Vagina (tissue), 2 donors: ENCODE data around the gene LPIN2. TPM values are rescaled to one million over a fixed set of nuclear protein-coding genes. Genes with fewer than 3 reads are reported as not detected.

Source experiments
- DNase-seq, 2 donors: peaks; one replicate each; pipeline ENCODE4 v3.0.0-alpha.2; 2017; ENCODE audit errors: extremely low spot score in 2 of 2
- H3K27ac ChIP-seq: fragments of 200-600 bp; sonication (generic); one replicate; pipeline ENCODE4 v1.5.1; 2019
- H3K27me3 ChIP-seq: fragments of 200-600 bp; sonication (generic); one replicate; pipeline ENCODE4 v1.5.1; 2019
- H3K36me3 ChIP-seq, 2 donors: fragments of 200-600 bp; sonication (generic); one replicate each; pipeline ENCODE4 v1.5.1; 2017 to 2019
- H3K4me1 ChIP-seq: fragments of 200-600 bp; sonication (generic); one replicate; pipeline ENCODE4 v1.5.1; 2019
- H3K4me3 ChIP-seq, 2 donors: fragments of 200-600 bp; sonication (generic); 1 replicate in 1 of 2; 2 replicates in 1 of 2; pipeline ENCODE4 v1.5.1; 2016 to 2019
- H3K9me3 ChIP-seq: fragments of 200-600 bp; sonication (generic); one replicate; pipeline ENCODE4 v1.5.1; 2019
- CTCF ChIP-seq, 3 experiments: fragments of 450-650 bp in 2 of 3; fragments of 200-600 bp in 1 of 3; sonication (generic) in 1 of 3; IDR thresholded peaks; one replicate each; pipeline ENCODE4 v1.5.1; 2017 to 2019; ENCODE audit warnings: antibody characterized with exemption in 3 of 3, mild to moderate bottlenecking in 2 of 3, moderate library complexity in 2 of 3
- POLR2A ChIP-seq, 2 donors: fragments of 450-650 bp; IDR thresholded peaks; one replicate each; pipeline ENCODE4 v1.6.1; 2017; ENCODE audit warnings: antibody characterized with exemption in 2 of 2, mild to moderate bottlenecking in 2 of 2, moderate library complexity in 2 of 2
- POLR2AphosphoS5 ChIP-seq, 2 donors: sonication (generic); formaldehyde crosslinking; IDR thresholded peaks; one replicate each; pipeline ENCODE4 v1.9.0; 2017; ENCODE audit warnings: antibody characterized with exemption in 2 of 2, mild to moderate bottlenecking in 2 of 2, low read depth in 1 of 2; ENCODE audit not compliant: insufficient read depth in 1 of 2
- intact Hi-C: fragments of 100-400 bp; cut with DNase I; formaldehyde crosslinking; loops from one replicate; pipeline ENCODE4 v1.15.1; 2023
- total RNA-seq: library from RNA; depleted of rRNA; stranded (reverse); fragments of >200 nt; gene quantifications from one replicate; pipeline ENCODE4 v1.2.3, GENCODE V29; 2016

Gene LPIN2
- total RNA-seq, 1 donor from 2014 or later: 19.4 TPM

- no peaks in the 10 kb centered on the region for H3K27me3 ChIP-seq
- no peak overlapping the region for H3K4me3 ChIP-seq
- TF ChIP-seq CTCF (IDR thresholded peaks at IDR 0.05) (no peak), POLR2AphosphoS5 (IDR thresholded peaks at IDR 0.05; ENCODE audit: insufficient read depth in 1 of 2, low read depth in 1 of 2) (peak in 1 of 2 donors; percentile 13)
- intact Hi-C loops: no loop called here
- peak overlapping the region; percentile 28 for H3K27ac ChIP-seq
- H3K9me3 ChIP-seq: no peaks in the 10 kb centered on the region
- H3K36me3 ChIP-seq: no peaks in the 10 kb centered on the region
- DNase-seq: no peak
- peaks cover 28% of the 10 kb centered on the region for H3K4me1 ChIP-seq
Measured at GRCh38 chr18:2969695-2970094, 43.2 kb downstream of the LPIN2 start.

- no peaks in the 10 kb centered on the region for H3K9me3 ChIP-seq
- H3K4me3 ChIP-seq: no peak overlapping the region
- intact Hi-C loops: no loop called here
- TF ChIP-seq CTCF (IDR thresholded peaks at IDR 0.05) (no peak), POLR2A (IDR thresholded peaks at IDR 0.05) (no peak), POLR2AphosphoS5 (IDR thresholded peaks at IDR 0.05; ENCODE audit: insufficient read depth in 1 of 2, low read depth in 1 of 2) (no peak)
- DNase-seq: no peak
- no peaks in the 10 kb centered on the region for H3K27me3 ChIP-seq
- peak overlapping the region; percentile 28 for H3K27ac ChIP-seq
- peaks cover 28% of the 10 kb centered on the region for H3K4me1 ChIP-seq
- no peaks in the 10 kb centered on the region for H3K36me3 ChIP-seq
Measured at GRCh38 chr18:2968606-2969005, 44.3 kb downstream of the LPIN2 start.

GRCh38 chr18:2967820-2968219, 45.1 kb downstream of the LPIN2 start:
- no peaks in the 10 kb centered on the region for H3K36me3 ChIP-seq
- intact Hi-C loops: no loop called here
- peaks cover 28% of the 10 kb centered on the region for H3K4me1 ChIP-seq
- no peaks in the 10 kb centered on the region for H3K9me3 ChIP-seq
- H3K4me3 ChIP-seq: no peak overlapping the region
- H3K27me3 ChIP-seq: no peaks in the 10 kb centered on the region
- no peak for TF ChIP-seq CTCF (IDR thresholded peaks at IDR 0.05)
- TF ChIP-seq POLR2AphosphoS5 (IDR thresholded peaks at IDR 0.05; ENCODE audit: insufficient read depth in 1 of 2, low read depth in 1 of 2): no peak
- no peak for TF ChIP-seq POLR2A (IDR thresholded peaks at IDR 0.05)
- no peak for DNase-seq
- no peak overlapping the region for H3K27ac ChIP-seq

- intact Hi-C loops: no loop called here
- Histone ChIP-seq H3K4me3 (no peak overlapping the region), H3K4me1 (peaks cover 28% of the 10 kb centered on the region), H3K36me3 (no peaks in the 10 kb centered on the region), H3K27ac (no peak overlapping the region), H3K27me3 (no peaks in the 10 kb centered on the region), H3K9me3 (no peaks in the 10 kb centered on the region)
- TF ChIP-seq CTCF (IDR thresholded peaks at IDR 0.05): no peak
- TF ChIP-seq POLR2AphosphoS5 (IDR thresholded peaks at IDR 0.05; ENCODE audit: insufficient read depth in 1 of 2, low read depth in 1 of 2): no peak
- no peak for DNase-seq
Measured at GRCh38 chr18:2967357-2967756, 45.6 kb downstream of the LPIN2 start.

- no peak overlapping the region for H3K4me3 ChIP-seq
- H3K36me3 ChIP-seq: no peaks in the 10 kb centered on the region
- intact Hi-C loops: no loop called here
Measured at GRCh38 chr18:2966560-2966959, 46.4 kb downstream of the LPIN2 start.

More at GRCh38 chr18:2966560-2966959, 46.4 kb downstream of the LPIN2 start:
- Histone ChIP-seq H3K4me1 (peaks cover 34% of the 10 kb centered on the region), H3K27ac (no peak overlapping the region), H3K27me3 (no peaks in the 10 kb centered on the region), H3K9me3 (no peaks in the 10 kb centered on the region)
- no peak for DNase-seq
- no peak for TF ChIP-seq POLR2AphosphoS5 (IDR thresholded peaks at IDR 0.05; ENCODE audit: insufficient read depth in 1 of 2, low read depth in 1 of 2)
- TF ChIP-seq POLR2A (IDR thresholded peaks at IDR 0.05): no peak
- TF ChIP-seq CTCF (IDR thresholded peaks at IDR 0.05): no peak
